ENCODE measurements around the gene BPTF.

BPTF gene

GRCh38 chr17:67867591-67867990 is 42.3 kb downstream of the BPTF start:
- ChIA-PET POLR2A (no interaction called here), CTCF (no interaction called here)
- no peak for DNase-seq (ENCODE audit: extremely low spot score)
- TF ChIP-seq CTCF (IDR thresholded peaks at IDR 0.05; ENCODE audit: control extremely low read depth, extremely low read depth, low read depth, missing control alignments) = no peak

GRCh38 chr17:67868176-67868575 is 42.9 kb downstream of the BPTF start:
- POLR2A ChIA-PET = no interaction called here
- CTCF ChIA-PET = interaction anchor here (0.8 kb wide), 1 partner anchor 9 kb away, joined by 4 read pairs; no protein-coding TSS in a partner anchor
- no peak for DNase-seq (ENCODE audit: extremely low spot score)
- TF ChIP-seq CTCF (IDR thresholded peaks at IDR 0.05; ENCODE audit: control extremely low read depth, extremely low read depth, low read depth, missing control alignments) = no peak

- no peak for TF ChIP-seq CTCF (IDR thresholded peaks at IDR 0.05; ENCODE audit: control extremely low read depth, extremely low read depth, low read depth, missing control alignments)
- CTCF ChIA-PET = no interaction called here
- DNase-seq (ENCODE audit: extremely low spot score) = no peak
- POLR2A ChIA-PET = no interaction called here
Measured at GRCh38 chr17:67879662-67880061, 54.4 kb downstream of the BPTF start.

GRCh38 chr17:67881083-67881482 is 55.8 kb downstream of the BPTF start:
- no peak for DNase-seq (ENCODE audit: extremely low spot score)
- ChIA-PET POLR2A (no interaction called here), CTCF (no interaction called here)
- no peak for TF ChIP-seq CTCF (IDR thresholded peaks at IDR 0.05; ENCODE audit: control extremely low read depth, extremely low read depth, low read depth, missing control alignments)

GRCh38 chr17:67884741-67885140 is 59.4 kb downstream of the BPTF start:
- no peak for DNase-seq (ENCODE audit: extremely low spot score)
- ChIA-PET POLR2A (no interaction called here), CTCF (interaction anchor here (1.2 to 1.5 kb wide), 2 partner anchors 29 to 30 kb away, joined by 3 read pairs; no protein-coding TSS in a partner anchor)
- no peak for TF ChIP-seq CTCF (IDR thresholded peaks at IDR 0.05; ENCODE audit: control extremely low read depth, extremely low read depth, low read depth, missing control alignments)

GRCh38 chr17:67891481-67892119 is 66.3 kb downstream of the BPTF start:
- POLR2A ChIA-PET = no interaction called here
- no peak for DNase-seq (ENCODE audit: extremely low spot score)
- CTCF ChIA-PET = interaction anchor here (1.5 to 2.1 kb wide), 3 partner anchors 11 to 41 kb away, joined by 4 to 5 read pairs (median 4); no protein-coding TSS in a partner anchor
- no peak for TF ChIP-seq CTCF (IDR thresholded peaks at IDR 0.05; ENCODE audit: control extremely low read depth, extremely low read depth, low read depth, missing control alignments)
